HG02870 (cell line): ENCODE measurements around the gene FBN1.

Source experiments
- ATAC-seq: cut with Tn5 transposase; IDR thresholded peaks from one replicate; pipeline ENCODE4 v1.9.1; 2021; ENCODE audit warnings: mild to moderate bottlenecking, moderate library complexity; ENCODE audit not compliant: unreplicated experiment

The FBN1 gene

DNA sequence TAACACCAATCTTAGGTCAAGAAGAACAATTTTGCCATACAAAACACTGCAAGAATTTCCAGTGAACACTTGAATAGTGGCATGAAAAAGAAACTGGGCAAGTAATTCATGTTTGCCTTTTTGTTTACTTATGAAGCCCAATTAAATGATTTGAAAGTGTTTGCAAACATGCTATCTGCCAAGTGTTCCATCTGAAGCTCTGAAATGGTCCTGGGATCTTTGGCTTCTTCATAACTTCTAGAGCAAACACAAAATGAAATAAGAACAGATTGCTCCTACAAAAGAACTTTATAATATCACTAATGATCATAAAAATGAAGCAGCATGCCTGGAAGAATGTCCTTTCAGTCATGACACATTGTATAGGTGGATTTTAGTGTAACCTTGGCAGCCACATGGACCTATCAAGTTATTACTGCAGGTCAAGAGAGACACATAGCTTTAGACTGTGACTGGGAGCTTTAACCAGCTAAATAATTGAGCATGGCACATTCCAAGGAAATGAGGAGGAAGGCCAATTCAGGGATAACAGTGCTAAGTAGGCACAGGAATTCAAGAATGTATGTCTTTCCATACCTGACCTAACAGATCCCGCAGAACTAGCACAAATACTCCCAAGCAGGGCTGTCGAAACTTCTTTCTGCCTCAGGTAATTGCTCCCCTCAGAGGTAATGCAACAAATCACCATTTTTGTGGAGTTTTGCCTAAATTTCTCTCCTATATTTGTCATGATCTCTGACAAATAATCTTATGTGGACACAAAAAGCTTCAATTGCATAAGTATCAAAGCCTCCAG is 169.7 kb downstream of the FBN1 start:
- ATAC-seq, result no peak

DNA sequence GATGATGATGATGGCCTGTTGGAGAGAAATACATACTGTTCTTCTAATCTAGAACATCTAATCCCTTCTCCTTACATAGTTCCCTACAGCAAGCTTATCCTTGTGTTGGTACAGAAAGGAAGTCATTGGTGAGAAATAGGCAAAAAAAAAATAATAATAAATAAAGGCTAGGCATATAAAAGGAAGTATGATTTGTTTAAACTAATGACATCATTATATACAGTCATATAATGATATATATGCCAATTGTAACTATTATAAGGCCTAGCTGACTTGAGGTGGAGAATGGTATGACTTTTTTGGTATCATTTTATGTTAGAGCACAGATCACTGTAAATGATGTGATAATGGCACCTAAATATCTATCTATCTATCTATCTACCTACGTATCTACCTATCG is 171.8 kb downstream of the FBN1 start:
- ATAC-seq, result no peak

- ATAC-seq, result no peak
Observed at GRCh38 chr15:48472756-48473155, 172.8 kb downstream of the FBN1 start.

DNA sequence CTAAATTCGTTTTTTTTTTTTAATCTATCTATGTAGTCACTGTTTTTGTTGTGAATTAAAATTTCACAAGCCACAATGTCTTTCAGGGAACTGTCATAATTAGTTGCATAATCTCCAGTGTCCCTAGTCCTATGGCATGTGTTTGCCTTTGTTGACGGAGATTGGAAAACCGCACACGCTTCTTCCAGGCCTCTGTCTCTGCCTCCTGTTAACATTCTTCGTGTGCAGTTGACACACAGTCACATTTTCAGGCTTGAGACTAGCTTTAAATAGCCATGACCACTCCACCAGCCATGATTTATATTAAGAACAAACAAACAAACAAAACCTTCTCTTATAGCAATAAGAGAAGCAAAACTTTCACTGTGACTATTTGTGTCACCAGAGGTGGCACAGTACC is 174.4 kb downstream of the FBN1 start:
- no peak for ATAC-seq

DNA sequence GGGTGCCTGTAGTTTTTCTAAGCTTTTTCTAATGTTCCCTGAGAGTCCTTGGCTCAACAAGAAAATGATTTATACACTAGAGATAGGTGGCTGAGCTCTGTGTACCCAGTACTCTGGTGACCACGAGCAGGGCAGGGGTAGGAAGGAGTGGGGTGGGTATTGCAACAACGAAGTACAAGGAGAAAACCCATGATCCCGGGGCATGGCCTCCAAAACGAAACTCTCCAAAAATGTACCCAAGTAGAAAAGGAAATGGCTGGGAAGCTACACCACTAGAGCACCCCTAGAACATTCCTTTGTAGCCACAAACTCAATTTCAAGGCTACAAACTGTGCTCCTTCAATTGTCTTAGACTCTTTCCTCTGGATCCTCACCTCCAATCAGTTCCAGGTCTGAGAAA is 175.4 kb downstream of the FBN1 start:
- no peak for ATAC-seq

- no peak for ATAC-seq
Observed at GRCh38 chr15:48469681-48470080, 175.8 kb downstream of the FBN1 start.

DNA sequence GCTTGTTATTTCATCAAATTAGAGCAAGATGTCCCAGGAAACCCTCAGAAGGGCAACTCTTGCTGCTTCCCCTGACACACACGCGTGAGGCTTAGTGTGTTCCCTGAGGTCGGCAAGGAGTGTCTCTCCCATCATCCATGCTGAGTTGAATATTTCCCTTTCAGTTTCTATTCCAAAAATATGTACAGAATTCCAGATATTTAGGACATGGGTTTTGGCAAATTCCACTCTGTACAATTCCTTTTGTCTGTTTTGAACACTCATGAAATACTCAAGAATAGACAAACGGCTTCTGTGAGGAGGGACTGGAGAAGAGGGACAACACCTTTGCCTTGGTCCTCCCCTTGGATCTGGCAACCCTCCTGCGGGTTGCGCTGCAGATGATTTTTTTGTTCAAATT is 176.2 kb downstream of the FBN1 start:
- no peak for ATAC-seq

- ATAC-seq, result no peak
Observed at GRCh38 chr15:48467801-48468200, 177.7 kb downstream of the FBN1 start.

- ATAC-seq, result no peak
Observed at GRCh38 chr15:48466820-48467219, 178.7 kb downstream of the FBN1 start.

GRCh38 chr15:48466079-48466478 is 179.4 kb downstream of the FBN1 start:
- no peak for ATAC-seq

DNA sequence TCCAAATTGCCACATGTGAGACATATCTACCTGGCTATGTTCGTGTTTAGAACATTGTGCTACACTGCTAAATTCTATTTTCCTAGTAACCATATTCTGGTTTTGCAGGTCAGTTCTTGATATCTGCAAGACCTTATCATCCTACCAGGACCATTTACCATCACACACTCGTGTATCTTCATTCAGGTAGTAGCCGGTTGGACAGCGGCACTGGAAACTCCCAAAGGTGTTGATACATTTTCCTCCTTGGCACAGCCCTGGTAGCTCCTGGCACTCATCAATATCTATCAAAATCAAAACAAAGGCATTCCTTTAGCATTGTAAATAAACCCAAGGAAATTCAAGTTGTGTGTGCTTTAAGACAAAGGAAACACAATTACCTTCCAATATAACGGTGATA is 180.1 kb downstream of the FBN1 start:
- no peak for ATAC-seq

GRCh38 chr15:48463366-48463880 is 182.1 kb downstream of the FBN1 start:
- no peak for ATAC-seq

DNA sequence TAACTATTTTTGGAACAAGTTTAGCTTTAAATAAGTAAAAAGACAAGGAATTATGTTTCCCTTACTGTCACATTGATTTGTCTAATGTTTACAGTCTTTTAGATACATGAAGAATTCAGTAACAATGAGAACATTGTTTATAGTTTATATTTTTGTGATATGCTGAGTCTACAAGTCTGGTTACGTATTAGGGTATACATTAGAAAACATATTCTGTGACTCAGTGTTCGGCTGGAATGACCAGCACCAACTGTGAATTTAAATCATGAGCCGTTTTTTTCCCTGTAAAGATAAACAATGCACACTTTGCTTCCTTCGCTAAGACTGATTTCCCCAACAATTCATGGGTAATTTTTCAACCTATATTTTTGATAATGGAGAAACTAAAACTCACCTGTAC is 182.8 kb downstream of the FBN1 start:
- no peak for ATAC-seq

- ATAC-seq, result no peak
Observed at GRCh38 chr15:48459571-48460442, 185.7 kb downstream of the FBN1 start.

DNA sequence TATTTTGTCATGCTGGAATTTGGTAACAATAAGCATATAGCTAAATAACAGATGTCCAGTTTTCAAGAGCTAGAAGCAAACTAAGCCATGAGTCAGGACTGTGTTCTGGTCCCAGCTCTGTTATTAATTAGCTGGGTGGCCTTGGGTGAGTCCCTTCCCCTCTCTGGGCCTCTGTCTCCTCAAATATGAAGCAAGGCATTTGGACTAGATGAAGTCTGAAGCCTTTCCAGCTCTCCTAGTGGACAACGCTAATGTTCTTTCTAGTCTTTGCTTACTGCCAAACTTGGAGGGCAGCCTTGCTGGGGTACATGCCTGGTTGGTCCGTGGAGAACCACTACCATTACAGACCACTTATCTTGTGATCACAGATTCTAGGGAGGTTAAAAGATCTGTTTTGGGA is 186.6 kb downstream of the FBN1 start:
- ATAC-seq, result no peak

GRCh38 chr15:48456134-48456533 is 189.4 kb downstream of the FBN1 start:
- no peak for ATAC-seq

DNA sequence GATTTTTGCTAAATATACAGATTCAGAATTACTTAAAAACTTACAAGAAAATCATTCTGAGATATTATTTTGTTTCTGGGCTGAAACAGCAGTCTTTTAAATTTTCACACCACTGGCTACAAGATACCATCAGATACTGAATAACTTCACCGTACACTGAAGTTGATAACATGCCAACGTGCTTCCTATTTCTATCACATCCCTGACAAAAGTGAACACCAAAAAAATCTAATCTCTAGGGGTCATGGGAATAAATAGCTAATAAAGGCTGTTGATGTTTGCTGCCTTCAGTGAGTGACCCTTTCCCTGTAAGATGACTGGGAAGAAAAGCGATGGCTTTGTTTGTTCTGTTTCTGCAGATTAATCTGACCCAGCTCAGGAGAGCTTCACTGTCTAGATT is 193.8 kb downstream of the FBN1 start:
- no peak for ATAC-seq

GRCh38 chr15:48451241-48451640 is 194.3 kb downstream of the FBN1 start:
- ATAC-seq, result no peak

DNA sequence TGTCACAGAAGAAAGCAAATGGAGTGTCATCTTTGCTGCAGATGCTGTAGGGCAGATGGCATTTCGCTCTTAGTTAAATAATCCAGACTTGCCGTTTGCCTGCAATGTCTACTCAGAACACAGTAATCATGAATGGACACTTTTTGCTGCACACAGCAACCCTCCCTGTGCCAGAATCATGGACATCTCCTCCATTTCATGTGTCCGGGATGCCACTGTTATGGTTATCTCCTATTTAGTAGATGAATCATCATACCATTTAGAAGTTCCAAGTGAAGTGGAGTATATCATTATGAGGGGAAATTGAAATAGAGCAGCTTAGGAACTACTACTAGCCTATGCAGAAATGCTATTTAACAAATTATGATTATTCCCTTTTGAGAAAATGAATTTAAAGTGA is 195.8 kb downstream of the FBN1 start:
- no peak for ATAC-seq

DNA sequence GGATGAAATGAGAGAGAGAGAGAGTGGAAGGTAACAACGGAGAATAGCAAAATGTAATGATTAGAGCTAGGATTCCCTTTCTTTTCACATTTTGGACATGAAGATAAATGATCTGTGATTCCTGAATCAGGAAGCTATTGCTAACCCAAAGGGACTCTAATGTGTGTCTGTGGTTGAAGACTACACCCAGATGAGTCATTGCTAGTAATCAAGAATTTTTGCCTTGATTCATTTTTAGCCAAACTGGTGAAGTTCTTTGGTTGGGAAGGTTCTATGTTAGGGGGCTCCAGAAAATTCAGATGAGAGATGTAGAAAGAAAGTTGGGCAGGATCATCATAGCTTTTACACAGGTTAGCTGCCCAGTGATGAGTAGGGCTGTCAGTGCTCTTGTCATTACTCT is 197.9 kb downstream of the FBN1 start:
- ATAC-seq, result no peak

DNA sequence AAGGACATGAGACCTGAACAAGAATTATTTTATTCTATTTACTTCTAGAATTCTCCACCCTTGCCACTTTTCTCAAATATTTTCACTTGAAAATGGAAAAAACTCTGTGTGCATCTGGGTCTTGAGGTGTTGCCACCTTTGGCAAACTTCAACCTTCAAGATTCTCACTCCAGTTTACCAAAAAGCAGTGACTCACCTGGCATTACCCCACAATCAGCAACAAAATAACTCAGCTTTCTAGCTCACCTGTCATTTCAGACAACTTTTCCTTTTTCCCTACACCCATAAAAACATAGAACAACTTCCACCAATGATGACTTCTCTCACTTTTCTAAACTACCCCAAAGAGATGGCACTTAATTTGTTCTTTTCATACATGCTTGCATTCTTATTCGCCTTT is 198.5 kb downstream of the FBN1 start:
- no peak for ATAC-seq

DNA sequence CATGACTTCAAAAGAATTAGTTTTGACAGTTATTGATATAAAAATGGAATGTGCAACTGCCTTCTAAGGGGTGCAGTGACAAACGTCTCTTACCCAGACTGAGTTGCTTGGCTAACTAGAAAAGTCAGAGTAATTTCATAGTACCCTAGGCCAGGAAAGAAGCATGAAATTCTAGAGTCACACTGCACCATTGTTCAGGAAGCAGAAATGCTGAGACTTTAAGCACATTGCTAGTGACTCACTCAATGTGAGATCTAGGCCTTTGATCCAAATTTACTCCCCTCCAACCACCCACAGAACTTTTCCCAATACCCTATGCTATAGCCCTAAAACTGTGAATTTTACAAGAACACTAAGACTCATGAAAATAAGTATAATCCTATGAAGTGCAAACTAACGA is 203.5 kb downstream of the FBN1 start:
- no peak for ATAC-seq
